GM19023 (cell line): ENCODE results near the gene PIGW.
"Not testable (repeated sequence)": the region's sequence is repeated elsewhere in the genome, so short reads cannot be mapped to it uniquely, and the experiment has no call there.

Experiments used
- ATAC-seq: cut with Tn5 transposase; IDR thresholded peaks from one replicate; pipeline ENCODE4 v1.9.1; 2021; ENCODE audit warnings: mild to moderate bottlenecking, moderate library complexity; ENCODE audit not compliant: unreplicated experiment

Gene PIGW

DNA sequence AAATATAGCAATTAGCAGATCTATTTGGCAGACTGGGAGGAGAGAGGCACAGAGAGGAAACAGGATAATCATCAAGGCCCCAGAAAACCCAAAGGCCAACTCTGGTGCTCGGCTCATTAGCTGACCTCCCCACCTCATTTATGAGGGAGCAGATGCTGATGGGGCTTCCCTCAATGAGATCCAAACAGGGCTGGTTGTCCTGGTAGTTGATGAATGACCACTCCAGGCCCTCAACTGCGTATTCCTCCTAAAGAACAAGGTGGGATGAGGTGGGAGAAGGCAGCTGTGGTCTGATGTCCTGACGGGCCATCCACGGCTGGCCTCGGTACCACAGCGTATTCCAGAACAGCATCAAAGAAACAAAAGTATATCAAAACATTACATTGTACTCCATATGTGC, 27.5 kb upstream of the PIGW start:
- no peak for ATAC-seq

DNA sequence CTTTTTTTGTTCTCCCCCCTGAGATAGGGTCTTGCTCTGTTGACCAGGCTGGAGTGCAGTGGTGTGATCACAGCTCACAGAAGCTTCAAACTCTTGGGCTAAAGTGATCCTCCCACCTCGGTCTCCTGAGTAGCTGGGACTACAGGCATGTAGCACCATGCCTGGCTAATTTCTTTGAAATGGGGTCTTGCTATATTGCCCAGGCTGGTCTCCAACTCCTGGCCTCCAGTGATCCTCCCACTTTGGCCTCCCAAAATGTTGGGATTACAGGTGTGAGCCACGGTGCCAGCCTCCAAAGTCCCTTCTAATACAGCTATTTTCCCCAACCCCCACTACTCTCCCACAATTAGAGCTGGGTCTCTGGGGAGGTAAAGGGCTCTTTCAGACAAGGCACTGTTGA, 26.3 kb upstream of the PIGW start:
- ATAC-seq, result not testable (repeated sequence)

DNA sequence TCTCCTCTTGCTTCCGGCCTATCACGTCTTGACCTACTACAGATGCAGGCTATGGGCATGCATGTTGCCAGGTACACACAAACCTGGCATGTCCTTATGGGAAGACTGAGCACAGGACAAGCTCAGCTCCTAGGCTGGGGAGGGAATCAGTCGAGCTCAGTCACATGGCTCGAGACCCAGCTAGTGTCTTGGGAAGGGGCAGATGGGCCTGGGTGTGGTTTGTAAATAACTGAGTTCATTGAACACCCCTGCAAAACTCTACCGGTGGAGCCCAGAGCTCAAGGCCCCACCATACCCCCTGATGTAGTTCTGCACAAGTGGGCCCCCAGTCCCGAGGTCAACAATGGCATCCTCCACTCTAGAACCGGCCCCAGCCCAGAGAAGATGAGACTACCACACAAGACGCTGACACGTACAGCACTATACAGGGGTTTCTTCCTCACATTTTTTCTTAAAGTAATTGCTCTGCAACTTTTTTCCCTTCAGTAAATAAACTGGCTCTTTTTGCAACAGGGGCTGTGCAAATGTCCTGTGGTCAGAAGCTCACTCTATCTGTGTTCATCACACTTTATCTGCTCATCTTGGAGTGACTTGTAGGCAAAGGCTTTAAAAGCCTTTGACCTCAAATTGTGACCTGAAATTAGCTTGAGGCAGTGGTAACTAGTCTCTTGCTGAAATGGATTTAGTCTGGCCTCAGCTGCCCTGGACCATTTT, 25.4 kb upstream of the PIGW start:
- no peak for ATAC-seq

DNA sequence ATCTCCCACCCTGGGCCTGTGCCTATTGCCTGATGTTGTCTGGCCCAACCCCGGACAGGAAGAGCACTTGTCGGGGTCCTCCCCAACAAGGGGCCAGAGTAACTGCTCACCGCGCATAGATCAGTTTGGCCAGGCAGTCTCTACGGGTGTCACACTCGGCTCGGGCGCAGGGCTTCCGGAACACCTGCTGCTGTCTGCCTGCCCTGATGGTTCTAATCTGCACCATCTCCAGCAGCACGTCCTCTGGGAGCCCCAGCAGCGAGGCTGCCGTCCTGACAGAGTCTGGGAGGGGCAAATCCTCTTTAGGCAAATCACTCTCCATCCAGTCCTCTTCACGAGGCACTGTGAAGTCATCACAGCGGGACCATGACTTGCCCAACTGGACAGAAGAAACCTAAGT, 24.2 kb upstream of the PIGW start:
- ATAC-seq, result no peak

DNA sequence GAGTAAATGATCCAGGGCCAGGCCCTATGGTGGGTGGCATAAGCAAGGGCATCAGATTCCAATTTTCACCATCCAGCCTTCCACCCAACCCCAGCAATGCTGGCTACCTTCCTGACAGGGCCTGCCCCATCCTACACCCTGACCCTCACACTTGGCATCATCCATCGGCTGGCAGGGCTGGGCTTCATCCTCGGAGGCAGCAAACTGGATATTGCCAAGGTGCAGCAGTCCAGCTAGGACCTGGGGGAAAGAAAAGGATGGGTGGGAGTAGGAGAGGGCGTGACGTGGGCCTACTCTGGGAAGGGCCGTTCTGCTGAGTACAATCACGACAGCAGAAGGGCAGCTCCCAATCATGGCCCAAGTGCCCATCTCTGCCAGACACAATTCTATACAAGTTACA, 23.6 kb upstream of the PIGW start:
- ATAC-seq, result no peak

DNA sequence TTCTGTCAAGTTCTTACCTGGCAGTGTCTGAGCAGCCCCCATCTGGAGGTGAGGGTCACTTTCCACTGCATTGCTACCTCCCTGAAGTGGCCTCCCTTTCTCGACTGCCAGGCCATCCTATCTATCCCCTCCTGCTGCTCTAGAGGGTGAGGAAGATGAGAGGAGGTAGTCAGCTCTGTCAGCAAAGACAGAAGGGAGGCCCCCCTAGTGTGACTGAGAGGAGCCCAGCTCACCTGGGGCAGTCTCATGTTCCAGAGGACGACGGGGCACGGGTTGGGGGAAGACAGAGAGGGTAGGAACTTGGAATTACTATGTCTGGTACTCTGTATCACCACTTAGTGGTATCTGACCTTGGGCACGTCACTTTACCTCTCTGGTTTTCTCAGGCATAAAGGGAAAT, 22.1 kb upstream of the PIGW start:
- ATAC-seq, result no peak

DNA sequence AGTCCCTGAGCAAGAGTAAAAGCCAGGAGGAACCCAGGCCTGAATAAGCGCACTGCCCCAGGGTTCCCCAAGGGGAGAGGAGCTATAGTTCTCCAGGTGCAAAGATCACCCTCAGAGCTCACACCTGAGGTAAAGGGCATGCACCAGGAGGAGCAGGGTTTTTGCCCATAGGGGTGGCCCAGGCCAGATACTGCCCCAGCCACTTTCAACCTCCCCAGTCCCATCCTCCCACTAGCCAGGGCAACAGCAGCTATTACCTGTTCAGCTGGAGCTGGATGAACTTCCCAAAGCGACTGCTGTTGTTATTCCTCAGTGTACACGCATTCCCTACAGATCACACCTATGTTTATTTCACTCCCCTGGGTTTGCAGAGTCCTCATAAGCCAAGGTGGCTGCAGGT, 19.9 kb upstream of the PIGW start:
- ATAC-seq, result no peak

DNA sequence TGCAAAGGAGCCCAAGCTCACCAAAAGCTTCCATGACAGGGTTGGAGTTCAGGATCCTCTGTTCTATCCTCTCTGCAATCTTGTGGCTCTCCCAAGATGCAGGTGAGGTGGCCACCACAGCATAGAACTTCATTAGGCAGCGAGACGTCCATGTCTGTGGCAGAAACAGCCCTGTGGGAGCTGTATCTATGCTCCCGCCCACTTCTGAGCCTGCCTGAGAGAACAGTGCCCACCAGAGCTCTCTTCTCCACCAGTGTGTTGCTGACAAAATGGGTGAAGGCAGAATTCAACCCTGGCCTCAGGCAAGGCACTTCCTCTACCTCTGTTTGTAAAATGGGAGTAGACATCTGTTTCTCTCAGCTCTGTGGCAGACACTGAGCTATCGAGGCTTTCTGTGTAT, 18.9 kb upstream of the PIGW start:
- no peak for ATAC-seq

DNA sequence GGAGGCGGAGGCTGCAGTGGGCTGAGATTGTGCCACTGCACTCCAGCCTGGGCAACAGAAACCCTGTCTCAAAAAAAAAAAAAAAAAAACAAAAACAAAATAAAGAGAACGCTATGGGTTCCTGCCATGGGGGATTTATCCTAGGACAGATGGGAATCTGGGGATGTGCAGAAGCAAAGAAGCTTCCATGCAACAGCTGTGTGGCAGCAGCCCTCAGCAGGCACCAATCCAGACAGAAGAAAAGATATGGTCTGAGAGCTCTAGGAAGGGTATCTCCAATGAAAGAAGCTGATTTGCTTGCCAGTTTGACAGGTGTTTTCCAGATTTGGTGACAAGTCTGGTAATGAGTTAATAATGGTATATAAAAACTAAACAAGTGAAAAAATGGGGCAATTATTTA, 11.7 kb upstream of the PIGW start:
- ATAC-seq, result no peak

DNA sequence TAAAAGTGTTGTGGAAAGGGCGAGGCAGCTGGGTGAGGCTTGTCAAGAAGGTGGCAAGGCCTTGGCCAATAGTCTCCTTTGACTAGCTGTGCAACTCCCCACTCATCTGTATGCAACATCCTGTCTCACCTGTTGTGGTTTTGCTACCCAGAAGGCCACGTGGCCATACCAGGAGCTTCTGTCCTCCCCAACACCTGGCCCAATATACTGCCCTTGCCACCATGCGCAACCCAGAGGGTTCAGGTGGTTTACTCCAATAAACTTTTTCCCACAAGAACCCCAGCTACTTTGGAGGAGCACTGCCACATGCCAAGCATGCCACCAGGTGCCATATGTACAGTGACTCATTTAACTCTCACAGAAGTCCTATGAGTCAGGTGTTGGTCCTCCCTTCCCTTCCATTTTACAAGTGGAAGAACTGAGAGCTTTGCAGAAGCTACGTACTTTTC, 10.3 kb upstream of the PIGW start:
- no peak for ATAC-seq

DNA sequence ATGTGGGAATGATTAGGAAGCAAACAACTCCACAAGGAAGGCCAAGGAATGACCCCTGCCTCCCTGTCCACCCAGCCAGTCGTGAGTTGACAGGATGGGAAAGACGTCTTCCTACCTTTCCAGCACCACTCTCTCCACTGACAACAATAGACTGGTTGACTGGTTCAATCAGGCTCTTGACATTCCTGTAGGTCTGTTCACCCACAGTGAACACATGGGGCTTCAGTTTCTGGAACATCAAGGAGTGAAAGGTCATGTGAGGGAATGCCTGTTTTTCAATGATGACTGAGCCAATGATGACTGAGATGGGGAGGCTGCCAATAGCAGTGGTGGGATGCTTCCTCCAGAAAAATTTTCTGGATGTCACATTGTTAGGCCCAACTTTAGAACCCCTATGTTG, 9.7 kb upstream of the PIGW start:
- ATAC-seq, result no peak

DNA sequence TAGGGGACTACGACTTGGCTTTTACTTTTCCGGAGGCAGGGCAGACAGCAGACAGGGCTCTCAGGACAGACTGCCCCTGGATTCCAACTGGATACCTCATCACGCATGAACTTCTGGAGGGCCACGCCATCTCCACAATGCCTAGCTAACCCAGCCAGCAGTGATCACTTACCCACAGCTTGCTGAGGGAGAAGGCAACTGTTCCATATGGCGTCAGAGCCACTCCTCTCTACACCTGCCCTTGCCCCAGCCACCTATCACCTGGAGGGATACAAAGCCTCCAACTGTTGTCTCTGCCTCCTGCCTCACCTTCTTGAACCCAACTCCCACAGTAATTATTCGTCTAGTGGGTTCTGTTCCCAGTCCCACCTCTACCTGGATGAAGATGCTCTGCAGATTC, 8.9 kb upstream of the PIGW start:
- no peak for ATAC-seq

DNA sequence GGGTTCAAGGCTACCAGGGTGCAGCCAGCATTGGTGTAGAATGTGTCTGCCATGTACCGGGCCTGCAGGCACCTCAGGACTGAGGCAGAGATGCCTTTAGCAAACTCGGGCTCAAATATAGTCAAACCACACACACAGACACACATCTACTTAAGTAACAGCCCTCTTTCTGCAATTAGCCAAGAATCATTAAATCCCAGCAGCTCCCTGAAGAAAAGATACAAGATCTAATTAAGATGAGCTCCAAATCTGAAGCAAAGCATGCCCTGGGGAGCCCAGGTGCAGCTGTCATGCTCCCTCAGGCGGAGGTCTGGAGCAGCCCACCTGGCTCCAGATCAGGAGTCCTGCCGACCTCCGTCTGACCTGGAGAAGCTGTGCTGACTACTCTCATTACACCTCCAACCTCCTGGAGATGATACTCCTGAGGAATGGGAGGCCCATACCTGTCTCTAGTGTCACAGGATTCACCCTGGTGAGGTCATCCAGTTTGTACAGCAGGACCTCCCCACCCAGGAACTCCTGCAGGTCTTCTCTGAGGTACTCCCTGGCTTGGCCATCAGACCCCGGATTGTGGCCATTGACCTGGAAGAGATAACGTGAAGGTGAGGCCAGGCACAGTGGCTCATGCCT, 7.1 kb upstream of the PIGW start:
- no peak for ATAC-seq

DNA sequence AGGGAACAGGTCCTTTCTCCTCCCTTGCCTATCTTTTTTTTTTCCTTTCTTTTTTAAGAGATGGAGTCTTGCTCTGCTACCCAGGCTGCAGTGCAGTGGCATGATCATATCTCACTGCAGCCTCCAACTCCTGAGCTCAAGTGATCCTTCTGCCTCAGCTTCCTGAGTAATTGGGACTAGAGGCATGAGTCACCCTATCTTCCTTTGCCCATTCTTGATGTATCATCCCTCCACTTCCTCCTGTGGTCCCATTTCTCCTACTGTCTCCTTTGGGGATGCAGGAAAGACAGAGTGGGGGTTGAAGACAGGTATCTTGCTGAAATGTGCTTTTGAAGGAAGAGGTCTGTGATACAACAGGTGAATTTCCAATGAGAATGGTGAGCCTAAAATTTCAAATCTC, 5.7 kb upstream of the PIGW start:
- ATAC-seq, result no peak

DNA sequence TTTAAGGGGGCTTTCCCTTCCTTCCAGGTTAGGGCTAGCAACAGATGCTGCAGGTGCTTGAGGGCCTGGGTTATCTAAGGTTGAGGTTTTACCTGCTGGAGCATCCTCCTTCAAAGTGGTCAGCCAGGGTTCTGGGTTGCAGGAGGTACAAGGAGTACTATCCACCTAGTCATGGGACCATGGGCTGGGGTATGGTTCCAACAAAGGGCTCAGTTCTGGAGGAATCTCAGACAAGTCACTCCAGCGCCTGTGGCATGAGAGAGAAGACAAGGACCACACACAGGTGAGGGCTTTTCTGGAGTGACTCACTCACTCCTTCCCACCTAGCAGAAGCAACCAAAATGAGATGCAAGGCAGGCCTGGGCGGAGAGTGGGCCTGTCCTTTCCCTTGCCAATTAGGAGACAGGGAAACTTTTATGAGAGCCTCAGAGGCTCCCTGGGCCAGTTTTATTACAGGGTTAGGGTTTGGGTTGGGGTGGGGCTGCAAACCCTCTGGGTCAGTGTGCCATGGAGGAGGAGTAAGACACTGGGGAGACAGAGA, 2.3 kb upstream of the PIGW start:
- ATAC-seq, result no peak

DNA sequence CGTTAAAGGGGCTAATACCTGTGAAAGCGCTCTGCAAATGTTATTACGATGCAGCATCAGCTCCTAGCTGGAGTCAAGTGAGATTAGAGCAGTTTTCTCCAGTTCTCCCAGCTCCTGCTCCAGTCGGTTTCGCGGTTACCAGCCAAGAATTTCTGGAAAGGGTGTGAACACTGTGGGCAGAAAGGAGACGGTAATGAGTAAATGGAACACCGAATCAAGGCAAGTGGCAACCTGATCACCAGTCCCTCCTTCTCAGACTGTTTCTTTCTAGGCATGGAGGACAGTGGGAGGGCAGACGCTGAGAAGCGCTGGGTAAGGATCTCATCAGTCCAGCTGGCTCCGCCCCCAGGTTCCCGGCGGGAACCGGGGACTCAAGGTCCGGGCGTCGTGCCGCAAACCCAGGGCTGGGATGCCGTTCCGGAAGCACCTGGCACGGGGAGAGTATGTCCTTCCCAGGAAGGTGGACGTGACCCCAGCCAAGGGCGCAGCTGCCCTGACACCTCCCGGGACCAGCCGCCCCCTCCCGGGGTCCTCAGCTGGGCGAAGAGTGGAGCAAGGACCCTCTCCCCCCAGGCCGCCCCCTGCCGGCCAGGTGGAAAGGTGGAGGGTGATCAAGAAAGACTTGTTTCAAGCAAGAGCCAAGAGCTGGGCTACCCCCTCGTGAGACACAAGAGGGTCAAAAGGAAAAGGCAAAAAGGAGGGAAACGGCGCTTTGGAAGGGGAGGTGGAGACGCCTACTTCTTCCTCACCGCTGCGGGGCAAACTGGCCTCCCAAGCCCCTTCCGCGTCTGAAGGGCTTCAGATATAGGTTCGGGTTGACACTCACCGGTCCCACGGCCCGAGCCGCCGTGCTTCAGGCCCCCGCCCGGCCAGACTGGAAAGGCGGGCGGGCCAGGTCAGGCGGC, 600 bp upstream of the PIGW start:
- ATAC-seq, result peak; percentile 41

DNA sequence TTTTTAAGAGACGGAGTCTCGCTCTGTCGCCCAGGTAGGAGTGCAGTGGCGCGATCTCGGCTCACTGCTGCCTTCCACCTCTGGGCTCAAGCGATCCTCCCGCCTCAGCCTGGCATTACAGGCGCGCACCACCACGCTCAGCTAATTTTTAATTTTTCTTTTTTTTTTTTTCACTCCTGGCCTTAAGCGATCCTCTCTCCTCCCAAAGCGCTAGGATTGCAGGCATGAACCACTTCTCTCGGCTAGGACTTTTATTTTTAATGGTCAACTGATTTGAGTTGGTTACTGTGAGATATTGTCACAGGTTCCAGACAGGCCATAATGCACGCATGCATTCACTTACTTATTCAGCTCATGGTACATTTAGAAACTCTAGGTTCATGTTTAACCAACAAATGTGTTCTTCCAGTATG, 888 bp downstream of the PIGW start:
- ATAC-seq, result peak; percentile 11

DNA sequence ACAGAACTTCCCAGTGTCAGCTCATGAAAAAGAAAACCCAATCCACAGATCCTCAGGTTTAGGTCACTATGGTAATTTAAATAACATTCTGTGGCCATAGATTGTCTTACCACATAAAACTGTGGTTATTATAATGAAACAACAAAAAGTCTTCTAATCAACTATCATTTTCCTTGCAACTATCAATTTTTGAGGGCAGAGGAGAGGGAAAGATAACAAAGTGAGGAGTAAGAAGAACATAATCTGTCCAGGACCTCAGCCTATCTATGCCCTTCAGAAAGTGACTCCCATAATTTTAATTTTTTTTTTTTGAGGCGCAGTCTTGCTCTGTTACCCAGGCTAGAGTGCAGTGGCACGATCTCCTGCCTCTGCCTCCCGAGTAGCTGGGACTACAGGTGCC, 5.9 kb downstream of the PIGW start:
- ATAC-seq, result no peak

DNA sequence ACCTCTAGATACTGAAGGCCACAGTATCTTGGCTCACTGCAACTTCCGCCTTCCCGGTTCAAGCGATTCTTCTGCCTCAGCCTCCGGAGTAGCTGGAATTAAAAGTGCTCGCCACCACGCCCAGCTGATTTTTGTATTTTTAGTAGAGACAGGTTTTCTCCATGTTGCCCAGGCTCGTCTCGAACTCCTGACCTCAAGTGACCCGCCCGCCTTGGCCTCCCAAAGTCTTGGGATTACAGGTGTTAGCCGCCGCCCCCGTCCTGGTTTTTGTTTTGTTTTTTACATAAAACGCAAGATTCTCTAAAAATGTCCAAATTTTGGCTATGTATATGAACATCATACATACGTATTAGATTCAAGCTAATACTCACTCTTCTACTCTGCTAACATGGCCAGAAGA, 8.0 kb downstream of the PIGW start:
- ATAC-seq, result no peak

DNA sequence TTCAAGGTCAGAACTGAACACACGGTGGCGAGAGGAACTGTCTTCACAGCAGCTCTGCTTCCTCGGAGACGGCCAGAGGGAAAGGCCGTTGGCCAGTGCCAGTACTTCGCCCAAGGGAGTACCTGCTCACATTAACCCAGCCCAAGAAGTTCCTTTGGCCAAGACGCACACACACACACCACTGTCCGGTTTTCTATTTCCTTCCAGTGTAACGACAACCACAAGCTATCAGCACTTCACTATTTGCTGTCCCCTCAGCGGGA, 9.2 kb downstream of the PIGW start:
- ATAC-seq, result peak; percentile 1

DNA sequence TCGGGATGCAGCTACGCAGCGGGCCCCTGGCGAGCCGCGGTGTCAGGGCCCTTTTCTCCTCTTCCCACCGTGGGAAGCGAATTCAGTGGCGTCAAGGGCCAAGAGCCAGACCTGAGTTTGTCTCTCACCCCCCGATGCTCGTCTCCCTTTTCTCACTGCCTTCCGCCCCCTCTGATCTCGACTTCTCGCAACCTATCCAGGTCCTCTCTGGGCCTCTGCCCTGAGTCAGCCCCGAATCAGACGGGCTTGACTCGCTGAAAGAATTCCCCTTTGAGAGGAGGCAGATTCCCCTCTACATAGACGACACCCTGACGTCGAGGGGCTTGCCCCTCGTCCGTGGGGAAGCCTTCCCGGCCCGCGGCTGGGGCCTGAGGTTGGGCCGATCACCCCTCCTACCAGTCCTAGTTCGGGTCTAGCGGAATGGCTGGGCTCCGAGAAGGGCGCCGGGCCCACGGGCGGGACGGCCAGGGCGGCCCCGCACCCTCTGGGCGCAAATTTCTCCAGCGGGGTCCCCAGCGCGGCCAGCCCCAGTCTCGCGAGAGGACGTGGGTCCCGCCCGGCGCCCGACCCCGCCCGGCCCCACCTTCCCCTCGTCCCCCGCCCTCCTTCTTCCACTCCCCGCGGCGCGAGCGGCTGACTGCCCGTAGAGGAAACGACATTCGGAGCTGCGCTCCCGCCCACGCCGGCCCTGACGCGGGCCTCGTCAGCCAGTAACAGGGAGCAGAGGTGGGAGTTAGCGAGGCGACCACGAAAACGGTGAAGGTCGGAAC, 9.7 kb downstream of the PIGW start, which contains the start of gene GGNBP2:
TSS of gene GGNBP2 (plus strand) at position 613 of the 770 bp plus-strand sequence. CDS start 806 bp downstream, outside the sequence.
- ATAC-seq, result peak; percentile 52
